ENCODE measurements around the gene SLC35G6. TPM values are rescaled to one million over a fixed set of nuclear protein-coding genes. Genes with fewer than 3 reads are reported as not detected.

The SLC35G6 gene
- total RNA-seq, 1 donor from 2014 or later: not detected

DNA sequence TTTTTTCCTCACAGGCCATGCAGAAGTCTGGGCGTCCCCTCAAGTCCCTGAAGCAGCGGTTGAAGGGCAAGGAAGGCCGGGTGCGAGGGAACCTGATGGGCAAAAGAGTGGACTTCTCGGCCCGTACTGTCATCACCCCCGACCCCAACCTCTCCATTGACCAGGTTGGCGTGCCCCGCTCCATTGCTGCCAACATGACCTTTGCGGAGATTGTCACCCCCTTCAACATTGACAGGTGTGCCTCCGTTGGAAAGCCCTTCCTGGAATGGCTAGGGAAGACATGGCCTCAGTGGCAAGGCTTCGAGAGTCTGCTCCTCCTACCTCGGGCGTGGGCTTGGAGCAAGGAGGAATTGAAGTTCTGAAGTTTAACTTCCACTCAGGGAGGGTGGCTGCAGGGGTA, 16.4 kb downstream of the SLC35G6 start:
- no peak for FAIRE-seq
- no peak for DNase-seq (ENCODE audit: low spot score in 2 of 2)

DNA sequence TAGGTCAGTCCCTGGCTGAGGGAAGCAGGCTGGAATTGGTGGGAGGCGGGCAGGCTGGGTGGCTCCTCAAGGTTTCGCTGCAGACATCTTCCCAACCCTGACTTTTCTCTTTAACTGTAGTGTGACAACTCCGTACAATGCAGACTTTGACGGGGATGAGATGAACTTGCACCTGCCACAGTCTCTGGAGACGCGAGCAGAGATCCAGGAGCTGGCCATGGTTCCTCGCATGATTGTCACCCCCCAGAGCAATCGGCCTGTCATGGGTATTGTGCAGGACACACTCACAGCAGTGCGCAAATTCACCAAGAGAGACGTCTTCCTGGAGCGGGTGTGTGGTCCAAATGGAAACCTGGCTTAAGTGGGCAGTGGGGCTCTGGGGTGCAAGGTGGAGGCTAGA, 17.9 kb downstream of the SLC35G6 start:
- FAIRE-seq (no peak), DNase-seq (ENCODE audit: low spot score in 2 of 2) (no peak)

DNA sequence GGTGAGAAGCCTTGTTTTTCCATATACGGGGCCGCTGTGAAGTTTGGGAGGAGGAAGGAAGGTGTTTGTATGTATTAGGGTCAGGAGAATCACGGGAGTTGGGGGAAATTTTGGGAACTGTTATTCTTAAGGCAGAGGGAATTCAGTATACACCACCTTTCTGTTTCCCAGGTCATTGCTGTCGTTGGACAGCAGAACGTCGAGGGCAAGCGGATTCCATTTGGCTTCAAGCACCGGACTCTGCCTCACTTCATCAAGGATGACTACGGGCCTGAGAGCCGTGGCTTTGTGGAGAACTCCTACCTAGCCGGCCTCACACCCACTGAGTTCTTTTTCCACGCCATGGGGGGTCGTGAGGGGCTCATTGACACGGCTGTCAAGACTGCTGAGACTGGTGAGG, 20.5 kb downstream of the SLC35G6 start:
- no peak for FAIRE-seq

DNA sequence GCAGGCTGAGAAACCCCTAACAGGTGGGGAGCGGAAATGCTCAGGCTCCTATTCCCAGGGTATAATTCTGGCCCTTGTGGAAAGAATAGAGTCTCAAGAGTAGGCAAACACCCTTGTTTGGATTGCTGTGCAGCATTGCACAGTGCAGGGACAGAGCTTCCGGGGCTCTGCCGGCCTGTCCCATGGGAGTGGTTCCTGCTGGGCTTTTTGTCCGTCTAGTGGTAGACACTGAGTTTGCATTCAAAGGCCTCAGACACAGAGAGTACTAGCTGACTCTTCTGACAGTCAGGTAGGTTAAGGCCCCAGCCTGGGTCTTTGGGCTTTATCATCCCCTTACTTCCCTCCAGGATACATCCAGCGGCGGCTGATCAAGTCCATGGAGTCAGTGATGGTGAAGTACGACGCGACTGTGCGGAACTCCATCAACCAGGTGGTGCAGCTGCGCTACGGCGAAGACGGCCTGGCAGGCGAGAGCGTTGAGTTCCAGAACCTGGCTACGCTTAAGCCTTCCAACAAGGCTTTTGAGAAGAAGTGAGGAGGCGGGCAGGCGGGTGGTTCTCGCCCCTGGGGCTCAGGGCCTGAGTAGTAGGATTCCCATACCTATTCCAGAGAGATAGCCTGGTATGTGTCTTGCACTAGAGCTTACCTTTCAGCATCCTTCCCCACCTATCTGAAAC, 21.1 kb downstream of the SLC35G6 start:
- FAIRE-seq: no peak

More for the DNA sequence above, 20.5 kb downstream of the SLC35G6 start:
- DNase-seq (ENCODE audit: low spot score in 2 of 2): no peak

DNA sequence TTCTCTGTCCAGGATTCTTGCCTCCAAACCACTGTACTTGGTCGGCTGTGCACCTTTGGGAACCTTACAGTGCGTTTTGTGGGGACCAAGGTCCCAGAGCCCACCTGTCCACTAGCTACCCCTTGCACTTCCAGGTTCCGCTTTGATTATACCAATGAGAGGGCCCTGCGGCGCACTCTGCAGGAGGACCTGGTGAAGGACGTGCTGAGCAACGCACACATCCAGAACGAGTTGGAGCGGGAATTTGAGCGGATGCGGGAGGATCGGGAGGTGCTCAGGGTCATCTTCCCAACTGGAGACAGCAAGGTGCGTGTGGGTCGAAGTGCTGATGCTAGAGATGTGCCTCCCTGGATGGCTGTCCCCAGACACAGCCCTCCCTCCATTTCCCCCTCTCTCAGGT, 21.7 kb downstream of the SLC35G6 start:
- DNase-seq (ENCODE audit: low spot score in 2 of 2) (no peak), FAIRE-seq (no peak)

More for the DNA sequence above, 21.1 kb downstream of the SLC35G6 start:
- DNase-seq (ENCODE audit: low spot score in 2 of 2): no peak

DNA sequence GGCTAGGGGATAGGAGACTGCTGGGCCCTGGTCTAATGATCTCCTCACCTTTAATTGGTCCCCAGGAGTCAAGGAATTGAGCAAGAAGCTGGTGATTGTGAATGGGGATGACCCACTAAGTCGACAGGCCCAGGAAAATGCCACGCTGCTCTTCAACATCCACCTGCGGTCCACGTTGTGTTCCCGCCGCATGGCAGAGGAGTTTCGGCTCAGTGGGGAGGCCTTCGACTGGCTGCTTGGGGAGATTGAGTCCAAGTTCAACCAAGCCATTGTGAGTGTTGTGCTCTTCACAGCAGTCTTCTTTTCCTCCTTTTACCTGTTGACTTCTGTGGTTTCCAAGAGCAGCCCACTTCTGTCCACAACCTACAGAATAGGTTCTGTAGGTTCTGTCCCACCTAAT, 22.3 kb downstream of the SLC35G6 start:
- DNase-seq (ENCODE audit: low spot score in 2 of 2): no peak
- FAIRE-seq: no peak

DNA sequence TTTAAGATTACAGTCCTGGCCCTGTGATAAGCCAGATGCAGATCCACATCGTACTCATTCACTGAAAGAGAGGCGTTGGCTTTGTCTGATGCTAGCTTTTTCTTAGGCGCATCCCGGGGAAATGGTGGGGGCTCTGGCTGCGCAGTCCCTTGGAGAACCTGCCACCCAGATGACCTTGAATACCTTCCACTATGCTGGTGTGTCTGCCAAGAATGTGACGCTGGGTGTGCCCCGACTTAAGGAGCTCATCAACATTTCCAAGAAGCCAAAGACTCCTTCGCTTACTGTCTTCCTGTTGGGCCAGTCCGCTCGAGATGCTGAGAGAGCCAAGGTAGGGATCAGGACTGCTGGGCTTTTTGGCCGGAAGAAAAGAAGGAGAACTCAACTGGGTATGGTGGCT, 26.9 kb downstream of the SLC35G6 start:
- DNase-seq (ENCODE audit: low spot score in 2 of 2) (no peak), FAIRE-seq (no peak)

DNA sequence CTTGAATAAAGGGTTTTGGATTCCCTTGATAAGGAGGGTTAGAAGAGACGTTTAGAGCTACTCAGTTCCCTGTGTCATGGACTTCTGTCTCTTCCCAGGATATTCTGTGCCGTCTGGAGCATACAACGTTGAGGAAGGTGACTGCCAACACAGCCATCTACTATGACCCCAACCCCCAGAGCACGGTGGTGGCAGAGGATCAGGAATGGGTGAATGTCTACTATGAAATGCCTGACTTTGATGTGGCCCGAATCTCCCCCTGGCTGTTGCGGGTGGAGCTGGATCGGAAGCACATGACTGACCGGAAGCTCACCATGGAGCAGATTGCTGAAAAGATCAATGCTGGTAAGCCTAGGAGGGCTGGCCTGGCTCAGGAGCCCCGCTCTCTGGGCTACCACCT, 27.6 kb downstream of the SLC35G6 start:
- no peak for DNase-seq (ENCODE audit: low spot score in 2 of 2)
- FAIRE-seq: no peak

DNA sequence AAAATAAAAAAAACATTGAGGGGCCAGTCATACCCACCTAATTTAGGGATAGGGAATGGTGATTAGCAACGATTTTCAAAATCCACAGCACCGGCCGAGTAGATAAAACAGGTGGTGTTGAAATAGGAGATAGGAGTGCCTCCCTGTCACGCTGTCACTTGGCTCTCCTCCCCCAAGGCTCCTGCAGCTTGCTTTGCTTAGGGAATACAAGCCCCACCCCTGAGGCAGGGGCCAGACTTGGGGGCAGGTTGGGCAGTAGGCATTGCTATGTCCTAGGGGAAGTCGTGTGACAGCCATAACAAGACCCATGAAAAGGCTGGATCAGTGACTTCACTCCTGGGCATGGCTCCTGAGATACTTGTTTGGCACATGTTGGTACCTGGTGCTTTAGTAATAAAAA, 28.7 kb downstream of the SLC35G6 start:
- DNase-seq (ENCODE audit: low spot score in 2 of 2) (no peak), FAIRE-seq (no peak)

DNA sequence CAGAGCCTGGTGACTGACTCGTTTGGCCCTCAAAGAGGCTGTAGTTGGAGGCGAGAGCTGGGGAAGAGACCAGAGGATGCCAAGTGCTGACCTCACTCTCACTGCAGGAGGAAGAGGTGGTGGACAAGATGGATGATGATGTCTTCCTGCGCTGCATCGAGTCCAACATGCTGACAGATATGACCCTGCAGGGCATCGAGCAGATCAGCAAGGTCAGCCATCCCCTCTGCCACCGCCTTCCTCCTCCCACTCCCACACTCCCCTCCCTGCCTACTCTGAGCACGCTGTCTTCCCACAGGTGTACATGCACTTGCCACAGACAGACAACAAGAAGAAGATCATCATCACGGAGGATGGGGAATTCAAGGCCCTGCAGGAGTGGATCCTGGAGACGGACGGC, 29.9 kb downstream of the SLC35G6 start:
- DNase-seq (ENCODE audit: low spot score in 2 of 2) (no peak), FAIRE-seq (no peak)

DNA sequence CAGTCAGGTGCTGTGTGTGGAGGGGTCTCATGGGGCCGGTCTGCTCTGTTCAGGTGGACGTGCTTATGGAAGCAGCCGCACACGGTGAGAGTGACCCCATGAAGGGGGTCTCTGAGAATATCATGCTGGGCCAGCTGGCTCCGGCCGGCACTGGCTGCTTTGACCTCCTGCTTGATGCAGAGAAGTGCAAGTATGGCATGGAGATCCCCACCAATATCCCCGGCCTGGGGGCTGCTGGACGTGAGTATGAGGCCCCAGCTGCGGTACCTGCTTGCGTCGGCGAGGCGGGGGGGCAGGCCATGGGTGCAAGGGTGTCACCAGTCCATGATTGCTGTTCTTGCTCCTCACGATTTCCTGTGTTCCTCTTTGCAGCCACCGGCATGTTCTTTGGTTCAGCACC, 30.9 kb downstream of the SLC35G6 start:
- FAIRE-seq (no peak), DNase-seq (ENCODE audit: low spot score in 2 of 2) (no peak)

DNA sequence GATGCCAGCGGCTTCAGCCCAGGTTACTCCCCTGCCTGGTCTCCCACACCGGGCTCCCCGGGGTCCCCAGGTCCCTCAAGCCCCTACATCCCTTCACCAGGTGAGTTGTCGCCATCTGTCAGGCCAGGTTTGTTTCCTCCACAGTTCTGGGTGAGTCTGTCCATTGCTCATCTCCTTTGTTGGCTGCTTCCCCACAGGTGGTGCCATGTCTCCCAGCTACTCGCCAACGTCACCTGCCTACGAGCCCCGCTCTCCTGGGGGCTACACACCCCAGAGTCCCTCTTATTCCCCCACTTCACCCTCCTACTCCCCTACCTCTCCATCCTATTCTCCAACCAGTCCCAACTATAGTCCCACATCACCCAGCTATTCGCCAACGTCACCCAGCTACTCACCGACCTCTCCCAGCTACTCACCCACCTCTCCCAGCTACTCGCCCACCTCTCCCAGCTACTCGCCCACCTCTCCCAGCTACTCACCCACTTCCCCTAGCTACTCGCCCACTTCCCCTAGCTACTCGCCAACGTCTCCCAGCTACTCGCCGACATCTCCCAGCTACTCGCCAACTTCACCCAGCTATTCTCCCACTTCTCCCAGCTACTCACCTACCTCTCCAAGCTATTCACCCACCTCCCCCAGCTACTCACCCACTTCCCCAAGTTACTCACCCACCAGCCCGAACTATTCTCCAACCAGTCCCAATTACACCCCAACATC, 31.7 kb downstream of the SLC35G6 start:
- FAIRE-seq (no peak), DNase-seq (ENCODE audit: low spot score in 2 of 2) (no peak)

DNA sequence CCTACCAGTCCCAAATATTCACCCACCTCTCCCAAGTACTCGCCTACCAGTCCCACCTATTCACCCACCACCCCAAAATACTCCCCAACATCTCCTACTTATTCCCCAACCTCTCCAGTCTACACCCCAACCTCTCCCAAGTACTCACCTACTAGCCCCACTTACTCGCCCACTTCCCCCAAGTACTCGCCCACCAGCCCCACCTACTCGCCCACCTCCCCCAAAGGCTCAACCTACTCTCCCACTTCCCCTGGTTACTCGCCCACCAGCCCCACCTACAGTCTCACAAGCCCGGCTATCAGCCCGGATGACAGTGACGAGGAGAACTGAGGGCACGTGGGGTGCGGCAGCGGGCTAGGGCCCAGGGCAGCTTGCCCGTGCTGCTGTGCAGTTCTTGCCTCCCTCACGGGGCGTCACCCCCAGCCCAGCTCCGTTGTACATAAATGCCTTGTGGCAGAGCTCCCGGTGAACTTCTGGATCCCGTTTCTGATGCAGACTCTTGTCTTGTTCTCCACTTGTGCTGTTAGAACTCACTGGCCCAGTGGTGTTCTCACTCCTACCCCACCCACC, 32.7 kb downstream of the SLC35G6 start:
- no peak for FAIRE-seq
- no peak for DNase-seq (ENCODE audit: low spot score in 2 of 2)

DNA sequence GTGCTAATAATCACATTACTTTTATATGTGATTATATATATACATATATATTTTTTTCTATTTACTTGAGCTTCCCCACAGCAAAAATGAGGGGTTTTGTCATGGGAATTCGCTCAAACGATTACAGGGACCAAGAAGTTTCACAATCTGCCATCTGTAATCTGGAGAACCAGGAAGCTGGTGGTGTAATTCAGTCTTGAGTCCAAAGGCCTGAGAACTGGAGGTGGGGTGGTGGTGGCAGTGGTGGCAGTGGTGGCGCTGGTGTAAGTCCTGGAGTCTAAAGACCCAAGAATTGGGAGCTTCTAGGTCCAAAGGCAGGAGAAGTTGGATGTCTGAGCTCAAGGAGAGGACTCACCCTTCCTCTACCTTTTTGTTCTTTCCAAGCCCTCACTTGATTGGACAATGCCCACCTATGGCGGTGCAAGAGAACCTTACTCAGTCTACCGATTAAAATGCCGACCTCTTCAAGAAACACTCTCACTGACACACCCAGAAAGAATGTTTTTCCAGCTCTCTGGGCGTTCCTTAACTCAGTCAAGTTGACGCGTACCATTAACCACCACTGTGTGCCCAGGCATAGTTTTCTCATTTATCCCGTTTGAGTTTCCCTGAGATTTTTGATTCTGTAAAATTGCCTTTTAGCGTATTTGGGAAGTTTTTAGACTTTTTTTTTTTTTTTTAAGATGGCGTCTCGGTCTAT, 34.8 kb downstream of the SLC35G6 start:
- FAIRE-seq (no peak), DNase-seq (ENCODE audit: low spot score in 2 of 2) (no peak)

DNA sequence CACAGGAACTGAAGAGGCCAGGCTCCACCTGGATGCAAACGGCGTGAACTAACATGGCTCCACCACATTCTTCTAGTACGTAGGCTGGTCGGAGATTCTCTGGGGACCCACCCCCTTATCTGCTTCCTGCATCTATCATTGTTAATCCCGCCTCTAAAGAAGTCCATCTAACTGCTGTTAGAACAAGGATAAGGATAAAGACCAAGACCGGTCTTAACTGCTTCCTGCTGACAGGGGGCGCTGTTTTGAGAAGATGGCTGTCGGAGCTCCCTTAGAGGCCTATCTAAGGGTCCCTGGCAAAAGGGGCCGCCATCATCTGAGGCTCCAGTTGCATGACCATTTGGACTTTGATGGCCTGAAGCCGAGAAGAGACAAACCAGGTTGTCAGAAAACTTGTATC, 41.8 kb downstream of the SLC35G6 start:
- DNase-seq (ENCODE audit: low spot score in 2 of 2) (no peak), FAIRE-seq (no peak)

DNA sequence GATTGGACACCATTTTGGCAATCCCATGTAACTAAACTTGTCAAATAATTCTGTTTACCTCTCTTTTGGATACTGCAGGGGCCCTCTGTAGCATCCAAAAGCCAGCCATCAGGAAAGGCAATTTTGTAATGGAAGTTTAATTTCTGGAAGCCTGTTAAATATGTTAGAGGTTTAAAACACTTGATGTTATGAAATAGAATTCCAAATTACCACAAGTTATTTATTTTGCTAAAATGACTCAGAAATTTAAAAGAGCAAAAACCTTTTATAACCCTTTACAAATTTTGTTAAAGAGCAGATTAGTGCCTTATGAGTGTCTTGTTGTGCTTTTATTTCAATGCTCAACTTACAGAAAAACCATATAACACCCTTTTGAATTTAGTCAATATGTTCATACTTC, 47.6 kb downstream of the SLC35G6 start:
- no peak for FAIRE-seq
- no peak for DNase-seq (ENCODE audit: low spot score in 2 of 2)

DNA sequence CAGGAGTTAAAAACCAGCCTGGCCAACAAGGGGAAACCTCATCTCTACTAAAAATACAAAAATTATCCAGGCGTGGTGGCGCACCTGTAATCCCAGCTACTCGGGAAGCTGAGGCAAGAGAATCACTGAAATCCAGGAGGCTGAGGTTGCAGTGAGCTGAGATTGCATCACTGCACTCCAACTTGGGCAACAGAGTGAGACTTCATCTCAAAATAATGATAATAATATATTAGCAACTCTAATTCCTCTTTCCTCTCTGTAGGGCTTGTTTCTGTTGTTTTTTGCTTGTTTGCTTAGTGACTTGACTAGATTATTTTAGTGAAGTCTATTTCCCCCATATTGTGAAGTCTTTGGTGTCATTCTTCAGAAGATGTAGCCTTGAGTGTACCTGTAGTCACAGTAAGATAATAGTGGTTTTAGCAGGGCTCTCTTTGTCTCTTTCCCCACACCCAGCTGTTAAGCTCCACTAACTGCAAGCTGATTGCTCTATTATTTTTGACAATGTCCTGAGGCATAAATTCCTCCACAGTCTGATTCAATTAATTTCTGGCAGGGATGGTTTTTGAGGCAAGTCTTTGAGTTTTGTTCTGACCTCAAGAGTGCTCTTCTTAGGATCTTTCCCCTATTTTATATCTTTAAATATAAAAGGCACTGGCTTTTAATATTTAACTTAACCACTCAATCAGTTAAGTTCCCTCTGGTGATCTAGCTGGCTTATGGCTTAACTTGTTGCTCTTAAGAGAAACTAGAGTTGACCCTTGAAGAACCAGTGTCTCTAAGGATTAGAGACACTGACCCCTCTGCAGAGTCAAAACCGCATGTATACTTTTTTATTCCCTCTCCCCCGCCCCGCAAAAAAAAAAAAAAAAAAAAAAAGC, 49.0 kb downstream of the SLC35G6 start:
- DNase-seq (ENCODE audit: low spot score in 2 of 2) (no peak), FAIRE-seq (no peak)

All from frontal cortex (tissue), 4 donors.